Sigmoid colon (tissue), 4 donors: Measurements from ENCODE around the gene GAGE13.
"Not testable (repeated sequence)": the region's sequence is repeated elsewhere in the genome, so short reads cannot be mapped to it uniquely, and the experiment has no call there.

Experiments used
- POLR2A ChIP-seq, 2 donors: fragments of 450-650 bp; IDR thresholded peaks; one replicate each; pipeline ENCODE4 v1.6.1; 2016; ENCODE audit warnings: antibody characterized with exemption in 2 of 2, mild to moderate bottlenecking in 2 of 2, moderate library complexity in 2 of 2
- POLR2AphosphoS5 ChIP-seq, 4 donors: sonication (generic); formaldehyde crosslinking; IDR thresholded peaks; one replicate each; pipeline ENCODE4 v1.6.1; 2017; ENCODE audit warnings: antibody characterized with exemption in 4 of 4
- TF ChIP-seq, protein P1 (sequence below), 4 experiments: fragments of 450-650 bp in 3 of 4; fragments of 200-600 bp in 1 of 4; IDR thresholded peaks; one replicate each; pipeline ENCODE4 v1.5.1; 2016 to 2019; ENCODE audit warnings: antibody characterized with exemption in 4 of 4, mild to moderate bottlenecking in 3 of 4, moderate library complexity in 2 of 4

DNA sequence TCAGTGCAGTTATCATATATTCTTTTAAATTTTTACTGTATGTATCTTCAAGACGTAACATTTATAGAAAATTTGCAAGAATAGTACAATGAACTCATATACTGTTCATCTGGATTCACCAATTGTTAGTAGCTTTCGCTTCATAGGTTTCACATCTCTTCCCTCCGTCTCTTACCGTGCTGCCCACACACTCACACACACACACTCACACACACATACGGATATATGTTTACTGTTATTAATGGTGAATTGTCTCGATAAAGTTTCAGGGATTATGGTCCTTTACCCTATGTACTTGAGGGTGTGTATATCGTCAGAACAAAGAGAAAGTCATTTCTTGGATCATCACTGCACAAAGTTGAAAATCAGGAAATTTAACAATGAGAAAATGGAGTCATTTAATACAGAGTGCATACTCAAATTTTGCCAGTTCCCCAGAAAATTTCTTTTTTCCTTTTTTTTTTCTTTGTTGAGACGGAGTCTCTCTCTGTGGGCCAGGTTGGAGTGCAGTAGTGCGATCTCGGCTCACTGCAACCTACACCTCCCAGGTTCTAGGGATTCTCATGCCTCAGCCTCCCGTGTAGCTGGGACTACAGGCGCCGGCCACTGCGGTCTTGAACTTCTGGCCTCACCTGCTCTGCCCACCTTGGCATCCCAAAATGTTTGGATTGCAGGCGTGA is 13.3 kb downstream of the GAGE13 start:
- TF ChIP-seq, protein P1, sequence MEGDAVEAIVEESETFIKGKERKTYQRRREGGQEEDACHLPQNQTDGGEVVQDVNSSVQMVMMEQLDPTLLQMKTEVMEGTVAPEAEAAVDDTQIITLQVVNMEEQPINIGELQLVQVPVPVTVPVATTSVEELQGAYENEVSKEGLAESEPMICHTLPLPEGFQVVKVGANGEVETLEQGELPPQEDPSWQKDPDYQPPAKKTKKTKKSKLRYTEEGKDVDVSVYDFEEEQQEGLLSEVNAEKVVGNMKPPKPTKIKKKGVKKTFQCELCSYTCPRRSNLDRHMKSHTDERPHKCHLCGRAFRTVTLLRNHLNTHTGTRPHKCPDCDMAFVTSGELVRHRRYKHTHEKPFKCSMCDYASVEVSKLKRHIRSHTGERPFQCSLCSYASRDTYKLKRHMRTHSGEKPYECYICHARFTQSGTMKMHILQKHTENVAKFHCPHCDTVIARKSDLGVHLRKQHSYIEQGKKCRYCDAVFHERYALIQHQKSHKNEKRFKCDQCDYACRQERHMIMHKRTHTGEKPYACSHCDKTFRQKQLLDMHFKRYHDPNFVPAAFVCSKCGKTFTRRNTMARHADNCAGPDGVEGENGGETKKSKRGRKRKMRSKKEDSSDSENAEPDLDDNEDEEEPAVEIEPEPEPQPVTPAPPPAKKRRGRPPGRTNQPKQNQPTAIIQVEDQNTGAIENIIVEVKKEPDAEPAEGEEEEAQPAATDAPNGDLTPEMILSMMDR (IDR thresholded peaks at IDR 0.05), result not testable (repeated sequence)
- not testable (repeated sequence) for TF ChIP-seq POLR2A, POLR2AphosphoS5 (IDR thresholded peaks at IDR 0.05)
